H1 (cell line): Measurements from ENCODE around the gene MRGPRX2. TPM values are rescaled to one million over a fixed set of nuclear protein-coding genes. Genes with fewer than 3 reads are reported as not detected.

Source experiments
- CHD7 ChIP-seq: fragments of 300-600 bp; sonication (generic); IDR thresholded peaks from 2 replicates; pipeline ENCODE4 v1.7.1; 2012; ENCODE audit warnings: low read length, moderate library complexity, mild to moderate bottlenecking, inconsistent platforms; ENCODE audit not compliant: insufficient replicate concordance
- CTBP2 ChIP-seq: IDR thresholded peaks from 2 replicates; pipeline ENCODE4 v1.7.0; 2011; ENCODE audit warnings: borderline replicate concordance, mild to moderate bottlenecking, moderate library complexity, mixed read lengths, low read length; ENCODE audit not compliant: insufficient read depth, insufficient read length
- HDAC6 ChIP-seq: IDR thresholded peaks from one replicate; pipeline ENCODE4 v1.7.1; 2012; ENCODE audit warnings: low read depth, mild to moderate bottlenecking, inconsistent platforms, low read length, moderate library complexity
- KDM4A ChIP-seq: IDR thresholded peaks from one replicate; pipeline ENCODE4 v1.7.1; 2012; ENCODE audit warnings: low read depth, mild to moderate bottlenecking, moderate library complexity, low read length, inconsistent platforms; ENCODE audit not compliant: severe bottlenecking
- MAFK ChIP-seq: IDR thresholded peaks from 2 replicates; pipeline ENCODE4 v1.6.1; 2012; ENCODE audit warnings: low read depth, mild to moderate bottlenecking, improper control_type of control experiment, low read length
- RXRA ChIP-seq: IDR thresholded peaks from 2 replicates; pipeline ENCODE4 v1.6.1; 2011; ENCODE audit warnings: low read depth, mild to moderate bottlenecking, low read length, moderate library complexity; ENCODE audit not compliant: insufficient read depth
- SAP30 ChIP-seq: fragments of 300-600 bp; sonication (generic); IDR thresholded peaks from 2 replicates; pipeline ENCODE4 v1.7.1; 2012; ENCODE audit warnings: low read length, moderate library complexity, mild to moderate bottlenecking, inconsistent platforms; ENCODE audit not compliant: insufficient read depth, insufficient replicate concordance
- SP2 ChIP-seq: IDR thresholded peaks from 2 replicates; pipeline ENCODE4 v1.6.1; 2012; ENCODE audit warnings: mild to moderate bottlenecking, low read length, inconsistent platforms
- TCF12 ChIP-seq: IDR thresholded peaks from 2 replicates; pipeline ENCODE4 v1.6.1; 2011; ENCODE audit warnings: low read depth, mild to moderate bottlenecking, low read length
- polyA plus RNA-seq, 7 experiments: library from polyadenylated mRNA; depleted of rRNA in 3 of 7; stranded (reverse) in 5 of 7; unstranded in 2 of 7; fragments of >200 nt in 5 of 7; fragments of 200-250 nt in 2 of 7; gene quantifications; 1 replicate in 5 of 7; 2 replicates in 1 of 7; 4 replicates in 1 of 7; pipeline versions ENCODE4 v1.2.1 to v1.2.3, GENCODE V29; 2011 to 2013; ENCODE audit warnings: missing spikeins in 2 of 7, mixed read lengths in 2 of 7
- total RNA-seq: library from RNA; stranded (reverse); fragmentation: NEBNext Ultra II Directional; extraction: Animal tissue kit (Norgen Biotek cat#: 25700); gene quantifications from 2 replicates; pipeline ENCODE4 v1.2.1, GENCODE V29; 2021

MRGPRX2 gene
- total and polyA plus RNA-seq, 2 of the 8 experiments (the other 6 are each of a cell fraction or from before 2014, with no cell fraction given), result not detected

- TF ChIP-seq CHD7 (no peak), SAP30 (no peak), HDAC6 (no peak), TCF12 (no peak), MAFK (no peak), KDM4A (no peak), CTBP2 (no peak), RXRA (no peak), SP2 (no peak)
Observed at GRCh38 chr11:19092342-19092741, 31.8 kb upstream of the MRGPRX2 start (continued).
